T-helper 17 cell (primary cell): ENCODE results near the gene KIF22. TPM values are rescaled to one million over a fixed set of nuclear protein-coding genes. Genes with fewer than 3 reads are reported as not detected.

Experiments used
- ATAC-seq: fragments of 150-1000 bp; cut with Tn5 transposase; 2 replicates; pipeline ENCODE4 v1.10.0; 2021; ENCODE audit warnings: mild to moderate bottlenecking, moderate library complexity
- DNase-seq, 3 donors: peaks; one replicate each; pipeline versions ENCODE4 v3.0.0 to v3.0.0-alpha.2; 2020 to 2021
- H3K9me3 ChIP-seq: one replicate; pipeline ENCODE4 v1.7.0; 2013; ENCODE audit warnings: low read length, mild to moderate bottlenecking; ENCODE audit not compliant: control insufficient read depth, poor library complexity, severe bottlenecking
- H3K27ac Mint-ChIP-seq: one replicate; pipeline ENCODE4 v1.8.0; 2022; ENCODE audit warnings: mild to moderate bottlenecking, moderate library complexity, mixed read lengths
- H3K27me3 Mint-ChIP-seq: one replicate; pipeline ENCODE4 v1.8.0; 2022; ENCODE audit warnings: mixed read lengths
- H3K36me3 Mint-ChIP-seq: one replicate; pipeline ENCODE4 v1.8.0; 2022; ENCODE audit warnings: low read depth, mixed read lengths
- H3K4me1 Mint-ChIP-seq: one replicate; pipeline ENCODE4 v1.8.0; 2022; ENCODE audit warnings: mild to moderate bottlenecking, mixed read lengths
- H3K4me3 Mint-ChIP-seq: one replicate; pipeline ENCODE4 v1.8.0; 2022; ENCODE audit warnings: mild to moderate bottlenecking, moderate library complexity, mixed read lengths
- total RNA-seq, 4 donors: library from RNA in 2 of 4; stranded (reverse) in 2 of 4; gene quantifications; one replicate each; pipeline ENCODE4 v1.2.3 and lab custom pipeline; 2022 to 2026

KIF22 gene
- total RNA-seq, 2 donors from 2014 or later = 74.3 to 89.0 TPM

DNA sequence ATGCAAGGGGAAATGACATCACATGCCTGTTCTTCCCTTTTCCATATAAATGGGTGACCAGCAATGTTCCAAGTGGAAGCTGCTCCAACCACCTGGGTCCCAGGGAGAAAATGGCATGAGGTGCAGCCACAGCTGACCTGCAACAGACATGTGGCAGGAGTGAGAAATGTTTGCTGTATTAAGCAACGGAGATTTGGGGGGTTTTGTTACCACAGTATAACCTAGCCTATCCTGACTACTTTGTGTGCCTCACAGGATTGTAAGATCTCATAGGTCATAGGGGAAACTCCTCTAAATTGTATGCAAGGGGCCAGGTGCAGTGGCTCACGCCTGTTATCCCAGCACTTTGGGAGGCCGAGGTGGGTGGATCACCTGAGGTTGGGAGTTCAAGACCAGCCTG lies 60.4 kb downstream of the KIF22 start:
- DNase-seq (no peak), ATAC-seq (no peak)
- H3K36me3 Mint-ChIP-seq = peaks cover 2% of the 10 kb centered on the region
- H3K27ac Mint-ChIP-seq = no peak overlapping the region
- no peaks in the 10 kb centered on the region for H3K9me3 ChIP-seq
- no peaks in the 10 kb centered on the region for H3K27me3 Mint-ChIP-seq
- H3K4me1 Mint-ChIP-seq = peaks cover 7% of the 10 kb centered on the region
- no peak overlapping the region for H3K4me3 Mint-ChIP-seq

DNA sequence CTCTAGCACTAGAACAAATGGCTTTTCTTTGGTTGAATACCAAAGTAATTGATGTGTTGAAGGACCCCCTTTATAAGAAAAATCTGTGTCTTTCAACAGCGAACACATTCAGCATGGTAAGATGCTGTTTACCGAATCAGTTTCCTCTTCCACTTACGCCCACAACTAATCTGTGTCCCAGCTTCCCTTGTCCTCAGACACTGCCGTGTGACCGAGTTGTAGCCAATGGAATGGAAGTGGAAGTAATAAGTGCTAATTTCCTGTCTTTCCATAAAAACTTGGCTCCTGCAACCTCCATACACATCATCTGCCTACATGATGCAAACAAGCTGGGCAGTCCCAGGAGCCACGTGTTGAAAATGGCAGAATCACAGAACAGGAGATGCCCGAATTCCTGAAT lies 62.1 kb downstream of the KIF22 start:
- no peaks in the 10 kb centered on the region for H3K27me3 Mint-ChIP-seq
- H3K36me3 Mint-ChIP-seq = no peaks in the 10 kb centered on the region
- peaks cover 7% of the 10 kb centered on the region for H3K4me1 Mint-ChIP-seq
- H3K27ac Mint-ChIP-seq = no peak overlapping the region
- no peaks in the 10 kb centered on the region for H3K9me3 ChIP-seq
- no peak for DNase-seq
- ATAC-seq = no peak
- no peak overlapping the region for H3K4me3 Mint-ChIP-seq

DNA sequence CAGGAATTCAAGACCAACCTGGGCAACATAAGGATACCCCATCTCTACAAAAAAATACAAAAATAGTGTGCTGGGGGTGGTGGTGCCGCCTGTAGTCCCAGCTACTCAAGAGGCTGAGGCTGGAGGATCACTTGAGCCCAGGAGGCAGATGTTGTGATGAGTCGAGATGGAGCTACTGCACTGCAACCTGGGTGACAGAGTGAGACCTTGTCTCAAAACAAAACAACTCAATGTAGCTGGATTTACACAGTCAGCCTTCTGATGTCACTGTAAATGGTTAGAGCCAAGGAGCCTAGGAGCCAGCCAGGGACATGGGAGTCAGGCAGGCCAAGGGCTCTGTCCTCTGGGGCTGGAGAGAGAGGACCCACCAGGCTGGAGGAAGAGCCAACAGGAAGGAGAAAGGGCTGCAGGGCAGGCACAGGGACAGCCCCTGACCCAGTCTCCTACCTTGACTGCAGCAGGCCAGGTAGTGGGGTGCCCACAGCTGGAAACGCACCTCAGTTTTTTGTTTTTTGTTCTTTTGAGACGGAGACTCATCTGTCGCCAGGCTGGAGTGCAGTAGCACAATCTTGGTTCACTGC lies 64.1 kb downstream of the KIF22 start:
- H3K27me3 Mint-ChIP-seq = no peaks in the 10 kb centered on the region
- no peaks in the 10 kb centered on the region for H3K9me3 ChIP-seq
- peaks cover 6% of the 10 kb centered on the region for H3K36me3 Mint-ChIP-seq
- ATAC-seq = no peak
- peaks cover 8% of the 10 kb centered on the region for H3K4me1 Mint-ChIP-seq
- no peak overlapping the region for H3K27ac Mint-ChIP-seq
- no peak for DNase-seq
- no peak overlapping the region for H3K4me3 Mint-ChIP-seq

Other genes with a start within 250 kb of the KIF22 start
- gene SPN, start 127.5 kb upstream of the KIF22 start, total RNA-seq = 100 to 1,000 TPM; 122 to 147 TPM
- gene QPRT, start 111.6 kb upstream of the KIF22 start, total RNA-seq = under 1 TPM; 0.72 to 0.96 TPM
- gene C16orf54, start 44.8 kb upstream of the KIF22 start, total RNA-seq = 100 to 1,000 TPM; 172 to 259 TPM
- gene ZG16, start 12.5 kb upstream of the KIF22 start, total RNA-seq = not detected
- 100 to 1,000 TPM; 242 to 254 TPM for gene MAZ, start 15.8 kb downstream of the KIF22 start, total RNA-seq
- gene PRRT2, start 21.4 kb downstream of the KIF22 start, total RNA-seq = 1 to 10 TPM; 2.0 to 3.4 TPM
- gene PAGR1, start 25.4 kb downstream of the KIF22 start, total RNA-seq = 10 to 100 TPM; 15.2 to 16.3 TPM
- 100 to 1,000 TPM; 141 to 154 TPM for gene MVP, start 29.7 kb downstream of the KIF22 start, total RNA-seq
- gene CDIPT, start 72.5 kb downstream of the KIF22 start, total RNA-seq = 10 to 100 TPM; 39.6 TPM
- not detected for gene SEZ6L2, start 108.8 kb downstream of the KIF22 start, total RNA-seq
- gene ASPHD1, start 109.7 kb downstream of the KIF22 start, total RNA-seq = not detected
- gene KCTD13, start 135.5 kb downstream of the KIF22 start, total RNA-seq = 10 to 100 TPM; 44.1 to 48.4 TPM
- 10 to 100 TPM; 68.8 to 80.3 TPM for gene TMEM219, start 171.3 kb downstream of the KIF22 start, total RNA-seq
- gene TAOK2, start 183.1 kb downstream of the KIF22 start, total RNA-seq = 10 to 100 TPM; 21.0 to 22.9 TPM
- gene HIRIP3, start 204.9 kb downstream of the KIF22 start, total RNA-seq = 10 to 100 TPM; 11.3 to 11.5 TPM
- 10 to 100 TPM; 72.4 to 76.7 TPM for gene INO80E, start 205.5 kb downstream of the KIF22 start, total RNA-seq
- gene DOC2A, start 220.3 kb downstream of the KIF22 start, total RNA-seq = under 1 TPM in 1 of 2 donors, not detected in 1; 0.16 TPM
- not detected for gene C16orf92, start 232.4 kb downstream of the KIF22 start, total RNA-seq
- gene TLCD3B, start 240.5 kb downstream of the KIF22 start, total RNA-seq = not detected